Measurements from ENCODE around the gene BNIP1.

DNA sequence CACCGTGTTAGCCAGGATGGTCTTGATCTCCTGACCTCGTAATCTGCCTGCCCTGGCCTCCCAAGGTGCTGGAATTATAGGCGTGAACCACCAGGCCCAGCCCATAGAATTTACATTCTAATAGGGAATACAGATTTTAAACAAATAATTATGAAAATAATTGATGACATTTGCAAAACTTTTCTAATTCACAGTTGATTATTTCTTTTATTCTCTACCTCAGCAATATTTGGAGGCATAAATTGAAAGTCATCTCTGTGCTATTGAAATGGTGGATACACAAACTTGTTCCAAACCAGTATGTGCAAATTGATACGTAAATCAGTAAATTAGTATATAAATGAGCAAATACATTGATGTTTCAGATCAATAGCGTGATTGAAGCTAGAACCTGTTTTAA is 8.2 kb downstream of the BNIP1 start:
- no peak for TF ChIP-seq POLR2A (IDR thresholded peaks at IDR 0.05)
- TF ChIP-seq, protein P1, sequence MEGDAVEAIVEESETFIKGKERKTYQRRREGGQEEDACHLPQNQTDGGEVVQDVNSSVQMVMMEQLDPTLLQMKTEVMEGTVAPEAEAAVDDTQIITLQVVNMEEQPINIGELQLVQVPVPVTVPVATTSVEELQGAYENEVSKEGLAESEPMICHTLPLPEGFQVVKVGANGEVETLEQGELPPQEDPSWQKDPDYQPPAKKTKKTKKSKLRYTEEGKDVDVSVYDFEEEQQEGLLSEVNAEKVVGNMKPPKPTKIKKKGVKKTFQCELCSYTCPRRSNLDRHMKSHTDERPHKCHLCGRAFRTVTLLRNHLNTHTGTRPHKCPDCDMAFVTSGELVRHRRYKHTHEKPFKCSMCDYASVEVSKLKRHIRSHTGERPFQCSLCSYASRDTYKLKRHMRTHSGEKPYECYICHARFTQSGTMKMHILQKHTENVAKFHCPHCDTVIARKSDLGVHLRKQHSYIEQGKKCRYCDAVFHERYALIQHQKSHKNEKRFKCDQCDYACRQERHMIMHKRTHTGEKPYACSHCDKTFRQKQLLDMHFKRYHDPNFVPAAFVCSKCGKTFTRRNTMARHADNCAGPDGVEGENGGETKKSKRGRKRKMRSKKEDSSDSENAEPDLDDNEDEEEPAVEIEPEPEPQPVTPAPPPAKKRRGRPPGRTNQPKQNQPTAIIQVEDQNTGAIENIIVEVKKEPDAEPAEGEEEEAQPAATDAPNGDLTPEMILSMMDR (IDR thresholded peaks at IDR 0.05) = no peak

Measured in sigmoid colon (tissue), 3 donors.